CD4-positive, alpha-beta T cell treated with Interleukin-4 for 4 hours (primary cell): ENCODE data around the gene HOXB8.

Experiments used
- DNase-seq: peaks from one replicate; pipeline ENCODE4 v3.0.0-alpha.2; 2020

The HOXB8 gene

DNA sequence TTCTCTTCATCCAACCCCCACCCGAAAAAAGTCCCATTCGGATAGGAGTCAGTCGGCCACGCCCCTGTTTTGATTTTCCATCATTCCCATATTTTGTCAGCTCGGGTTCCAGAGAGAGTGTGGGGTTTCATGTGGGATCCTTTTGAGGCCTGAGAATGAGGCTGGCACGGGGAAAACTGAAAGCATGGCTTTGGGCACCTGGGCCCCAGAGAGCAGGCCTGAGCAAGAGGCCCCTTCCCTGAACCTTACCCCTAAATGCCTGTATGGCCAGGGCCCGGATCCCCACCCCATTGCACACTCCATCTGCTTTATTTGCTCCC lies 32.4 kb downstream of the HOXB8 start:
- no peak for DNase-seq

DNA sequence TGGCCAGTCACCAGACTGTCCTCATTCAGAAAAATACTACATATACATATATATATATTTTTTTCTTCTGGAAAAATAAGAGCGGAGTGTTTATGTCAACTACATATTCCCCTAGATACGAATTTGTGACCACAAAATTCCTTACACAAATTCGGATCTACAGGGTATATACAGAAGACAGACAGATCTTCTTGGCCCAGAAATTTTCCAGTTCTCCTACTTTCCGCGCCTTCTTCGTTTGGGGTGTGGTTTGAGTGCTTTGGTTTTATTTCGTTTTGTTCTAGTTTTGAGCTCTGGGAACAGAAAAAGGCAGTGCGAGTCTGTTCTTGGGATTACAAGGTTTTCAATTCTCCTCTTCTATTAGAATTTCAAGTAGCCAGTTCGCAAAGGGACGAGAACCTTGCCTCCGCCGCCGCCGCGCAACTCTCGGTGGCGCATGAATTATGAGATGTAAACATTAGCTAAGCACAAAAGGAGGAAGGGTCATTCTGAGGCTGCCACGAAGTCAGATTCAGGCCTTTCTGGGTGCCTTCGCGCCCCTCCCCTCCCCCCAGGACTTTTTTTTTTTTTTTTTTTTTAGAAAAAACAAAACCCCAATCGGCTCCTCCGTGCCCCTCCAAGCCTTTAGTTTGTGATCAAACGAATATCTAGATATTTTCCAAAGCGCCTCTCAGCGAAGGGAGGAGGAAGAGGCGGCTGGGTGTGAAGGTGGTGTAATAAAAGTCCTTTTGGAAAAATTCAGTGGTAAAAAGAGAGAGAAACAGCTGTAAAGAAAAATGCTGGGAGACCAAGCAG lies 35.1 kb downstream of the HOXB8 start:
- DNase-seq = no peak

DNA sequence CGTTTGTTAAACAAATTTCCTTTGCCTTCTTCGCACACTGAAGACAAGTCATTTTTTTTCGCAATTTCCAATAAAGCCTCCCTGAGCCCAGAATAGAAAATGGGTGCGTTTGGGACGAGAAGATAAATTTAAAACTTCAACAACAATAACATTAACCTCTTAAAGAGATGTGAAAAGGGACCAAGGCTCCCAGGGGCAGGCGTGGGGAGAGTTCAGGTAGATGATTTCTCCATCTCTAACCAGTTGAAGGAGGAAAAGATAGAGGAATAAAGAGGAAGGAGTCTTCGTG lies 35.7 kb downstream of the HOXB8 start:
- no peak for DNase-seq

DNA sequence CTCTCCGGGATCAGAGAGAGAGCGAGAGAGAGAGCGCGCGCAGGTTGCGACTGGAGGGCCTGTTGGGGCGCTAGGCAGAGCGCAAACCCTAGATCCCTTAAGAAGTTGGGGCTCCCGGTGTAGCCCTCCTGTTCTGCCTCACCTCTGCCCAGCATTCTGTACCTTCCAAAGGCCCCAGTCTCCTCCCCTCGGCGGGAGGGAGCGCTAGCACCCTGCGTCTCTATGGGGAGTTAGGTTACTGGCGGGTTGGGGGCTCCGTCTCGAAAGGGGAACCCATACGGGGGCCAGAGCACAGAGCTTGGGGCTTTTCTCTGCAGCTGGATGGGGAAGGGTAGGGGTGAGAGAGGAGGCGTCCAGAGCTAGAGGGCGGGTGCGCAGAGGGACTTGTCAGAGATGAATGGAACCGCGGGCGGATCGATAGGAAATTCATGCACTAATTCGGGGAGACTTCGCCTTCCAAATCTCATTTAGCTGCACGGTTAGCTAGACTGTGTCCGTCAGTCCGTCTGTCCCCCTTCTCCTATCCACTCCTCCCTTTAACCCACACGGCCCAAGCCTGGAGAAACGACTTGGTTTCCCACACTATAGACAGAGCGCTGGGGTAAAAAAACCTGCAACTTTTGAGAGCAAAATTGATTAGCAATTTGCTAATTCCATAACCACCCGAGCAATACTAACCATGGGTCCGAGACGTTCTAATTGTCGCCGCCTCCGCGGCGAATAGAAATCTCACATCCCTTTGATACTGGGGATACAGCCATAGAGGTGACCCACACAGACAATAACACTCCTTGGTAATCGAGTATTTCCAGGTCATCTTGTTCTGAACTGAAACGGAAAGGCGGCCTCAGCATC lies 36.2 kb downstream of the HOXB8 start:
- no peak for DNase-seq

DNA sequence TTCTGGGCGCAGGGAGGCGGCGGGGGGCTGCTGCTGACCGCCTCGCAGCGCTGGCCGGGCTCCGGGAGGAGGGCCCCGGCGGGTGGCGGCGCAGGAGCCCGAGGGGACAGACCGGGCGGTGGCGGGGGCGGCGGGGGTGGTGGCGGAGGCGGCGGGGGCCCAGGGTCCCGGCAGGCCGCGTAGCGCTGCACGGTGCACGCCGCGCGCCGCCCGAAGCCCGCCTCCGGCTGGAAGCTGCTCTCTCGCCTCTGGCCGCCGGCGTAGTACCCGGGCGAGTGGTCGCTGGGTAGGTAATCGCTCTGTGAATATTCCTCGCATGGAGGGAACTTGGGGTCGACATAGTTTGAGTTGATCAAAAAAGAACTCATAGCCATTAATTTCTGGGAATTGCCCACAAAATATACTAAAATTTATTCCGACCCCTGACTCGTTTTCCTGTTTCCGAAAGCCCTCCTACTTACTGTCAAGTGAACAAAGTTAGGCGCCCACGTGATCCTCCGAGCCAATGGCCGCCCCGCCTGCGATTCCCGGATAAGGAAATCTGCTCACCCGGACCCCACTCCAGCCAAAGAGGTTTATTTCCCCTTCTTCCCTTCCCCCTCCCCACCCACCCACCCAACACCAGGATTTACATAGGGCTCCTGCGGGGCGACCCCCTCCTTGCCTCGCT lies 37.0 kb downstream of the HOXB8 start, which contains the start of gene HOXB4:
Gene HOXB4, minus strand, starts transcription at position 405 of the 670 bp plus-strand sequence. Its CDS starts 31 bp downstream, at position 374.
- DNase-seq = peak; percentile 71

DNA sequence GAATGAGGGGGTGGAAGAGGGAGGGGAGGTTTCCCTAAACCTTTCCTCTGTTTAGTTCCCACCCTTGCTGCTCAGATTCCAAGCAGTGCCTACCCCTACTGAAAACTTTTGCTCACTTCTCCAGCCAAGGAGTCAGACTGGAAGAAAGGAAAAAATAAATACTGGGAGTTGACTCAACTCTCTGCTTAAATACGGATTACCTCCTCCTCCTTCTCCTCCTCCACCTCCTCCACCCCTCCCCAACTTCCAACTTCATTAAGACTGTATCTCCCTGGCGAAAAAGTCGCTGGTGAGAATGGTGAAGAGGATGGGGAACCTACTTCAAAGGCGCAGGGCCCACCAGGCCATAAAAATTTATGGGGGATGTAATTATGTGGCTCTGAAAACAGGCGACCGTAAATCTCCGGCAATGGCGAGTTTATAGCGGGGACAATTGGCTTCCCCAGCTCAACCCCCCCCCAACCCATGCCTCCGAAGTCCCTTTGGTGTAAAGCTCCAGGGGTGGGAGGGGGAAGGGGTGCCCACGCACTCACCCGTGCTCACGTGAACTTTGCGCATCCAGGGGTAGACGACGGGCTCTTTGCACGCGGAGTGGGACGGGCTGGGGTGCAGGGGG lies 37.7 kb downstream of the HOXB8 start:
- DNase-seq = no peak

DNA sequence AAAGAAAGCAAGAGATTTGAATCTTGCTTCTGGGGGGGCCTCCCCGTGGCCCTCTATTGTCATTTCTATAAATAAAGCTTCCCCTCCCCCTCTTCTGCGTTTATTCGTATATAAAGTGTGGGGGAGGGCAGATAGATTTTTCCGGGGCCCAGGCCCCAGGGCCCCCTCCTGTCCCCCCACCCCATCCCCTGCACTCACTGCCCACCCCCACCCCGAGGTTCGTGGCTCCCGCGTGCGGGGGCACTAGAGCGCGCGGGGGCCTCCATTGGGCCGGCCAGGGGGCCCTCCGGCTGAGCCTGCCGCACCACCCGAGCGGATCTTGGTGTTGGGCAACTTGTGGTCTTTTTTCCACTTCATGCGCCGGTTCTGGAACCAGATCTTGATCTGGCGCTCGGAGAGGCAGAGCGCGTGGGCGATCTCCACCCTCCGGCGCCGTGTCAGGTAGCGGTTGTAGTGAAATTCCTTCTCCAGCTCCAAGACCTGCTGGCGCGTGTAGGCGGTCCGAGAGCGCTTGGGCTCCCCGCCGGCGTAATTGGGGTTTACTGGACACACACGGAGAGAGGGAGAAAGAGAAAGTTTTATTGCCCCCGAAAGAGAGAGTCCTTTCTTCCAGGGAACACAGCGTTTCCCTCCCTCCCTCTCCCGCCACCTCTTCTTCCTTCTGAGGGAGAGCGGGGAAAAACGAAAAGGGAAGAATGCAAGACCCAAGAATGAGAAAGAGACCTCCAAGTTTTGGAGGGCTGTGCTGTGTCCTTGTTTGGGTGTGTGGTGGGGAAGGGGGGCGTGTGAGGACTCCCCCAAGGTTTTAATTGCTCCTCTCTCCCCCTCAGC lies 38.4 kb downstream of the HOXB8 start:
- no peak for DNase-seq

DNA sequence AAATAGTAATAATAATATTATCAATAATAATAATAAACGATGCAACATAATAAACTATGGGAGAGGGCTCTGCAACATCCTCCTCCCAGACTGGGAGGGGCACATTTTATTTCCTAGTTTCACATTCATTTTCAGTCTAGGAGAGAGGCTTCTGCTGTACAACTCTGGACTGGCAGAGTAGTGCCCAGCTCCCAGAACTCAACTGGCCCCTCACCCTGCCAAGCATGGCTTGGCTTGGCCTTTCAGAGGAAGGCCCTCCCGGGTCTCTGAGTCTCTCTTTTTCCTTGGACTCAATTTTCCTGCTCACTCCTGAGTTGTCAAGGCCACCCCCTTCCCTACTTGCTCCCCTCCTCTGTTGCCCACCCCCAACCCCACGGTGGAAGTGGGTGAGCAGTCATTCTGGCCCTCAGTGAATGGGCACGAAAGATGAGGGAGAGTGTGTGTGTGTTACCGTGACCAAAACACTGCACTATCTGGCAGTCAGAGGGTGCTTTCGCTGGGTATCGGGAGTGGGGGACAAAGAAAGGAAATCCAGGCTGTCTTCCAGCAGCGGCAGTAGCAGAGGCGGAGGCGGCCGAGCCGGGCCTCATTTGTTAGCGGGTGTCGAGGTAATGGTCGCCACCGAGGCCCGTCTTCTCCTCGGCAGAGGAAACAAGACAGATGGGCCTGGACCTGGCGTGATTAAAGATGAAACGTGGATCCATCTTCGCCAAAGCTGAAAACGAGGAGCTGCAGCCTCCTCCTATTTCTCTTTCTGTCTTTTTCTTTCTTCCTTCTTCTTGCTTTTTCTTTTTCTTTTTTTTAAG lies 39.2 kb downstream of the HOXB8 start:
- no peak for DNase-seq

DNA sequence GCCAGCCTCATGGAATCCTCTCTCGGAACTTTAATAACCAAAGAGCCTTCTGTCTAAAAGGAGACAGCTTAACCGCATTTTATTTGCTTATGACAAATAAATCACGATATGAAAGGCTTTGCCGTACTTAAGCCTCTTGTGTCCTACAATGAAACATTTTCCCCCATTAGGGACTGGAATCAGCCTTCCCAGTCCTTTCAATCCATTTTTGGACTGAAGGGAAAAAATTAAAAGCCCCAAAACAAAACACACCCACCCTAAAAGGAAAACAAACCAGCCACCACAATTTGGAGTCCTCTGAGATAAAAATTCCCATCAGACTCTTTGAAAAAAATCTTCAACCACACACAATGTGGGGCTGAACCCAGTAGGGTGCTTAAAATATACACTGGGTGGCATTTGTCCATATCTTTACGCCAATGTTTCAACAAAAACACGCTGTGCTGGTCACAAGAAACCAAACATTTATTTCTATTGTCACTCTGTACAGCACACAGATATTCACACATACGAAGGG lies 40.0 kb downstream of the HOXB8 start:
- DNase-seq = no peak

DNA sequence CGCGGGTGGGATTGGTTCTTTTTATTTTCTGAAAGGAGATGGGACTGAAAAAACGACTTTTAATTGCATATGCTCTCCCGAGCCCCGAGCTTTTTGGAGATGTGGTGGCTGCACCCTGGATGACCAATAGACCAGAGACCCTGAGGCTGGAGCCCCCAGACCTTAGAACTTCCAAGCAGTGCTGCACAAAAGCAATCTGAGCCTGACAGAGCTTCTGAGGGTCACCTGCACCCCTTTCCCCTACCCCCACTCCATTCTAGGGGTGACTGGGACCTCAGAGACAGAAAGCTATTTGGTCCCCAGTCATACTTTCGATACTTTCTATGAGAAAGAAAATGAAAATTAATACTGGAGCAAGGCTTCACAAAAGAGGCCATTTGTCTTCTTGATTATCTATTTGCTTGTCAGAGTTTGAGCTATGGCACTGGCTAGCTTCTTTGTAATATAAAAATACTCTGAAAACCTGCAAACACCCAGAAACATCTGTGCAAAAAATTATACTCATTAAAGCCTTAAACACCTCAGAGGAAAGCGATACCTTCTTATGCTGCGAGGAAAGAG lies 40.5 kb downstream of the HOXB8 start:
- no peak for DNase-seq

DNA sequence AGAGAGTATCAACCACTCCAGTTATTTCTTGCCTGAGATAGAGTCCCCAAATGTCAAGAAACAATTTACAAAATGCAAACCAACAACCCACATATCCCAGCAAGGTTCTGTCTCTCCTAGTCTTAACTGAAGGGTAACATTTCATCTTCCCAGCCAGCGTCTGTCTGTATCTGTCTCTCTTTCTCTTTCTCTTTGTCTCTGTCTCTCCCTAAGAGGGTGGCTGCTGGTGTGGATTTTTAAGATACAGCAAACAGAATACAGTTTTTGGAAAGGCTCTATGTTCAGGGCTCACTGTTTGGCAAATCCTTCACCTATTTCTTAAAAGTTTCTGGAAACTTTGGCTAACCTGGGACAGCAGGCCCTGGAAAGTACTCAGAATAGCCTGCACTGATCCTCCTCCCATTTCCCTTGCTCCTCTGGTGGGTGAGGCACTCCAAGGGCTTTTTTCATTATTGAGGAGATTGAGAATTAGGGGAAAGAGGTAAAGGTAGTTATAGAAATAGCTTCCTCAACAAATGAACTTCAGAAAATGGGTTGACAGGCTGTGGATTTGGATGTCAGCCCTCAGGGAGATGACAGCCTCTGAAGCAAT lies 43.2 kb downstream of the HOXB8 start:
- no peak for DNase-seq

DNA sequence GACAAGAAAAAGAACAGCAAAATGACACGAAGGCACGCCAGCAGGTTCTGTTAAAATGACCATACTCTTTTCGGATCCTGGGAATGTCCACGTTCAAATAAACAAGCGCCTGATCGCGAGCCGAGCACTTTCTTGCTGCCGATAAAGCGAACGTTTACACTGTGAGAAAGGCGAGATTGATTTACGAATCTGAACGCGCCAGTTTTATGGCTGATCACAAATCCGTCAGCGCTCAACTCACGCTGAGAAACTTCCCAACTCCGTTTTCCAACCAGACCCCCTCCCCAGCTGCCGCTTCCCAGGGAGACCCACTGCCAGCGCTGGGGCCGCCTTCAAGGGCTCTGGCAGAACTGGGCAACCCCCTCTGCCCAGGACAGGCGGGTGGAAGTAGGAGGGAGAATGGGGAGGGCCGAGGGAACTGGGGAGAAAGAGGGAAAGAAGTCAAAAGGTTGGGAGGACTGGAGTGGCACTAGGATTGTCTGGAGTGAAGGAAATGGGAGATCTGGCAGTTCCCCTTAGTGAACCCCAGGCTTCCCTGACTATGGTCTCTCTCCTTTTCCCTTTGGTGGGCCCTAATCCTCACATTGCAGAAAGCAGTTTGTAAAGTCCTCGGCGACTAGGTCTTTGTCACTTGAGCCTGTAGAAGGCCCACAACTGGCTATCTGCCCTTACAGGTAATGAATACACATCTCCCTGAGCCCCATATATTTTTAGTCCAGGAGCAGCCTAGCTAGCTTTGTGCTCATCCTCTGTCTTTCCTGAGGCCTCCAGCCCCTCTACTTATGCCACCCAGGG lies 43.9 kb downstream of the HOXB8 start:
- no peak for DNase-seq

DNA sequence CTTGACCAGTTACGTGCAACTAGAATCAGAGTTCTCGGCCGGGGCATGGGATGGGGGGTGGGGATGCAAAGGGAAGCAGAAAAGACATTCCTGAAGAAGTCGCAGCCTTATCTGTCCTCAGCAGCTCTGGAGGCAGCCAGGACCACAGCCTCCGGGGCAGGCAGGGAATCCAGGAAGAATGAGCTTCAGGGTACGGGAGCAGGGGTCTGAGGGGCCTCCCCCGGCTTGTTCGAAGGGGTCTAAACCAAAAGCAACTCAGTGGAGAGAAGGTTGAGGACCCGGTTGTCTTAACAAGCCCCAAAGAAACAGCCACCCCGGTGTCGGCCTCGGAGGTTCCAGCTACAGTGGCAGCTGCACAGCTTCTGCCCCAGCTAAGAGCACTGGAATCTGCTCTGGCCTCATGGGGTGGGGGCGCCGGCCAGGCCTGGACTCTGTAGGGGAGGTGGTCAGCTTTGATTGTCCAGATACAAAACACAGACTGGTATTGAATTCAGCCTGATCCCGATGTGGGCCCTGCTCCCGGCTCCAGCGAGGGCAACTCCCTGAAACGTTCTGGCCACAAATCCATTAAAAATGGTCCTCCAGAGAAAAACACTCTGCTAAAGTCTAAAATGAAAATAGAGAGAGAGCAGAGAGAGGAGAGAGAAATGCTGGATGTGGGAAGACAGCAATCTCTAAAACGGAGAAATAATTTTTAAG lies 44.6 kb downstream of the HOXB8 start:
- no peak for DNase-seq

DNA sequence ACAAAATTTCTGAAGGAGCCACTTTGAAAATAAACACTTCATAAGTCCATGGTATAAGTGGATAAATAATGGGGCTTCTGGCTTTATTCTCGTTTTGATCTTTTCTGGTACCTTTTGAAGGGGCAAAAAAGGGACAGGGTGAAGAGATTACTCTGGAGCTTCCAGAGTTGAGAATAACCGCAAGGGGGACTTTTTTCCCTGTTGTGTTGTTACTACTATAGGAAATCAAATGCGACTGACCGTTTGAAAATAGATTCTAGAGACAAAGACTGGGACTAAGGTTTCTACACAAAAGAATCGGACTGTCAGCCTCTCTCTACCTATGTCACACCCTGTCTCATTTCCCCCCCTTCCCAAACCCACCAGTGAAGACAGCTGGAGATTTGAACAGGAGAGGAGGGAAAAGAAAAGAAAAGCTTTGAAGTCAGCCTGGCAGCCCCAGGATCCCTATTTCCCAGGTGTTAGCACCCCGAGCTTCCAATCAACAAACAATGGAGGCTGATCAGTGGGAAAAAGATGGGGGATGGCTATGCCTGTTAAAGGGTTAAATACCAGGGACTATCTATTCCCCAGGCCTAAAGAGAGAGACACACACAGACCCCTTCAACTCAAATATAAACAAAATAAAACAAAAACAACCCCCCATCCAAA lies 45.3 kb downstream of the HOXB8 start:
- DNase-seq = no peak

DNA sequence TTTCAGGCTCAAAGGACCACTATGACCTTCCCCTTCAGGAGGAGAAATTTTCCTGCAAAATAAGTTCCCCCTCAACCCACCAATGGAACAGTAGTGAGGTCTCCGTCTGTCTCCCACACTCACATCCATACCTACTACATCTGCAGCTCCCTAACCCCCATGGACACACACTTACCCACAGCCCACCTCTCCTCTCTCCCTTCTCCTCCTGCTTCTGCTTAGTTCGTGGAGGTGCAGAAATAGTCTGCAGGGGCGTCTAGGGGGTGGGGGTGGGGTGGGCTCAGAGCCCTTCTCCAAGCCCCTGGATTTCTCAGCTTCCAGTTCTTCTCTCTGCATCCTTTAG lies 45.9 kb downstream of the HOXB8 start:
- no peak for DNase-seq

DNA sequence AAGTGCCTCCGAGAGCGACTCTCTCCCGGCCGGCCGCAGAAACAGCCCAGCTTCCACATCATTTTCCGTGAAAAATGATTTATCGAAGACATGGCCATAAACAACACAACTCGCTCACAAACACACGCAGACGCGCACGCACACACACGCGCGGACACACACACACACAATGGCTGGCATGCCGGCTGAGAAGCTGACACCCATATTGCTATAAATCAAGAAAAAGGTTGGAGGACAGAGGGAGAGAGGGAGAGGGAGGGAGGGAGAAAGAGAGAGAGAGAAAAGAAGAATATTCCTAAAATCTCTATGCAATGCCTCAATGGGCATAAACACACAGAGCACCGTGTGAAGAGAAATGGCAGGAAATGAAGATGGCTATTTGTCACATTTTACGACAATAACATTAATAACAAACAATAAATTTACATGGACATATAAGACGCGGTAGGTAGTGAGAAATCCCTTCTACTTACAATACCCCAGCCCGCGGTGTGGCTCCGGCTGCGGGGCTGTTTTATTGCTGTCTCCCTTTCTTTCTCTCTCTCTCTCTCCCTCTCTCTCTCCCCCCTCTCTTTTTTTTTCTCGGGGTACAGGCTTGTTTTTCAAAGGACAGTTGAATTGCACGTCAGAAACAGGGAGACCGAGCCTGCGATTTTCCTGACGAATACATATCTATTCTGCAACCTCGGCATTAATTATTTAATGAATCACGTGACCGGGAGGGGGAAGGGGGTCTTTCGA lies 46.4 kb downstream of the HOXB8 start:
- DNase-seq = no peak

DNA sequence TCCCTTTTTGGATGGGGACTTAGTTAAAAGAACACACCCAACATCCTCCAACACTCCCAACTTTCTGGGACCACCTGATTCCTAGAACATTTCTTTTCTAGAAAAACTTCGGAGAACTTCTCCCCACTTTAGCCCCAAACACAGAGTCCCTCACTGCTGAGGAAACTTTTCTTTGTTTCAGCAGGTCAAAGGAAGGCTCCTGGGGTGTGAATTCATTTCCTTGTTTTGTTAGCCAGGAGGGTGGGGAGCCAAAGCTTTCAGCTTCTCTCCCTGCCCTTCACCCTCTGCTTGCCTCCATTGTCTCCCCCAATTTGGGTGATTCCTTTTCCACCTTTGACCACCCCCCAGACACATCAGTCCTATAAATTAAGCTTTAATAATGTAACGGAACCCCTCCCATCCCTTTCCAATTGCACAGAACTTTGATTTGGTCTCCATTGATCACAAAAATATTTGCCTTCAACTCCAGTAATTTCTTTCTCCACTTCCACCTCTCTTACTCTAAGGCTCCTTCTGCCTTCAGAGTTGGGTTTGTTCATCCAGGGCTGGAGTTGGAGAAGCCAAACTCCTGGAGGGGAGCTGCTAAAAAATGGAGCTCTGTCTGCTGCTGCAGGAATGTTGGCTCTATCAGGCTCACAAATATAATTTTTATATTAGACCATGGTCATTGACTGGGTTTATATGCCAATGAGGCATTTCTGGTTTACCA lies 47.3 kb downstream of the HOXB8 start:
- DNase-seq = no peak
